ENCODE data around the gene MANF. TPM values are rescaled to one million over a fixed set of nuclear protein-coding genes. Genes with fewer than 3 reads are reported as not detected.

MANF gene
- total and polyA plus RNA-seq, 2 of the 13 experiments (the other 11 are each of a cell fraction or from before 2014, with no cell fraction given) = 55.4 to 269 TPM

DNA sequence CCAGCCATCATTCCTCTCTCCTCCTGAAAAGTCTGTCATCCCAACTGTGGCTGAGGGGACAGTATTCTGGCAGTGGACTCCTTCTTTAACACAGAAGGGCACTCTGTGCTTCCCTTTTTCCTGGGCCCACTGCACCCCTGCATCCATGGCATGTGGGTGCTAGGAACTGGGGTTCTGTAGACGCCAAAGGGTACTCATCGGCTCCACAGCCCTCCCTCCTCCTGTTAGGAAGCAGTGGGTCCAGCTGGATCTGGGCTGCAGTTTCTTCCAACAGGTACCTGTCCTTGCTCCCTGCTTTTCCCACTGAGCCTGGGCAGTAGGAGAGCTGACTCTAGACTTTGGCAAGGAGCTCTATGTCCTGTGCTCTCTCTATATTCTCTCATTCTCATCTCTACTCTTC, 6.4 kb upstream of the MANF start:
- peaks cover 7 to 60% of the 10 kb centered on the region in 2 experiments; a peak in 3 of 5 replicates for H3K27me3 ChIP-seq (ENCODE audit: control insufficient read depth in 1 of 2, insufficient read depth in 2 of 2, low read length in 2 of 2)
- no peak overlapping the region for H3K9ac ChIP-seq (ENCODE audit: insufficient read depth, low read depth, low read length)
- H3K27ac ChIP-seq (ENCODE audit: extremely low read length, insufficient read depth, low read length) = no peak overlapping the region
- ChIA-PET POLR2A (no interaction called here), CTCF (ENCODE audit: low intra/inter-chr PET ratio, low total read pairs) (no interaction called here)
- H3K79me2 ChIP-seq (ENCODE audit: insufficient read depth, low read length) = peaks cover 2% of the 10 kb centered on the region
- H3K4me1 ChIP-seq (ENCODE audit: insufficient read depth, low read length) = peaks cover 19% of the 10 kb centered on the region
- no peak overlapping the region for H2AFZ ChIP-seq (ENCODE audit: low read length)
- H3K4me2 ChIP-seq (ENCODE audit: low read depth, low read length) = no peak overlapping the region
- no peaks in the 10 kb centered on the region for H3K36me3 ChIP-seq (replicated peaks in 1 of 2; ENCODE audit: control insufficient read depth in 1 of 2, insufficient read depth in 2 of 2, low read length in 2 of 2)
- in situ Hi-C loops (cut with HindIII; ENCODE audit: extremely low pct_ligation_motif_present, low pct_unique_long_range_greater_than_20kb) (loop anchor here (10.0 kb wide), 1 partner anchor 274 kb away; no protein-coding TSS in a partner anchor), intact Hi-C loops (cut with micrococcal nuclease; ENCODE audit: unreplicated experiment) (no loop called here)
- no peak overlapping the region for H3K4me3 ChIP-seq (replicated peaks in 1 of 3; ENCODE audit: insufficient read depth in 1 of 3, low read depth in 2 of 3, low read length in 3 of 3)
- no peak for ATAC-seq
- 13% methylated on average over 2 of the region's 2 CpGs for WGBS (ENCODE audit: low lambda C conversion rate)
- no peaks in the 10 kb centered on the region for H4K20me1 ChIP-seq (ENCODE audit: insufficient read depth, low read length)
- TF ChIP-seq ZNF670 (CRISPR knock-in tag; IDR thresholded peaks at IDR 0.05; ENCODE audit: borderline replicate concordance) (no peak), HNF4A (CRISPR knock-in tag; IDR thresholded peaks at IDR 0.05) (no peak), KMT2B (CRISPR knock-in tag; IDR thresholded peaks at IDR 0.05) (no peak), ATF7 (IDR thresholded peaks at IDR 0.05) (no peak), ATF7 (CRISPR knock-in tag; IDR thresholded peaks at IDR 0.05) (no peak), HDAC2 (CRISPR knock-in tag; IDR thresholded peaks at IDR 0.05) (no peak), ZNF782 (CRISPR knock-in tag; IDR thresholded peaks at IDR 0.05; ENCODE audit: borderline replicate concordance) (no peak), MXD4 (CRISPR knock-in tag; IDR thresholded peaks at IDR 0.05) (no peak), HMG20B (CRISPR knock-in tag; conservative IDR thresholded peaks at IDR 0.05) (no peak)
- TF ChIP-seq, protein P1, sequence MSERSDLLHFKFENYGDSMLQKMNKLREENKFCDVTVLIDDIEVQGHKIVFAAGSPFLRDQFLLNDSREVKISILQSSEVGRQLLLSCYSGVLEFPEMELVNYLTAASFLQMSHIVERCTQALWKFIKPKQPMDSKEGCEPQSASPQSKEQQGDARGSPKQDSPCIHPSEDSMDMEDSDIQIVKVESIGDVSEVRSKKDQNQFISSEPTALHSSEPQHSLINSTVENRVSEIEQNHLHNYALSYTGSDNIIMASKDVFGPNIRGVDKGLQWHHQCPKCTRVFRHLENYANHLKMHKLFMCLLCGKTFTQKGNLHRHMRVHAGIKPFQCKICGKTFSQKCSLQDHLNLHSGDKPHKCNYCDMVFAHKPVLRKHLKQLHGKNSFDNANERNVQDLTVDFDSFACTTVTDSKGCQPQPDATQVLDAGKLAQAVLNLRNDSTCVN (CRISPR knock-in tag; IDR thresholded peaks at IDR 0.05; ENCODE audit: borderline replicate concordance) = no peak
- TF ChIP-seq, protein P2, sequence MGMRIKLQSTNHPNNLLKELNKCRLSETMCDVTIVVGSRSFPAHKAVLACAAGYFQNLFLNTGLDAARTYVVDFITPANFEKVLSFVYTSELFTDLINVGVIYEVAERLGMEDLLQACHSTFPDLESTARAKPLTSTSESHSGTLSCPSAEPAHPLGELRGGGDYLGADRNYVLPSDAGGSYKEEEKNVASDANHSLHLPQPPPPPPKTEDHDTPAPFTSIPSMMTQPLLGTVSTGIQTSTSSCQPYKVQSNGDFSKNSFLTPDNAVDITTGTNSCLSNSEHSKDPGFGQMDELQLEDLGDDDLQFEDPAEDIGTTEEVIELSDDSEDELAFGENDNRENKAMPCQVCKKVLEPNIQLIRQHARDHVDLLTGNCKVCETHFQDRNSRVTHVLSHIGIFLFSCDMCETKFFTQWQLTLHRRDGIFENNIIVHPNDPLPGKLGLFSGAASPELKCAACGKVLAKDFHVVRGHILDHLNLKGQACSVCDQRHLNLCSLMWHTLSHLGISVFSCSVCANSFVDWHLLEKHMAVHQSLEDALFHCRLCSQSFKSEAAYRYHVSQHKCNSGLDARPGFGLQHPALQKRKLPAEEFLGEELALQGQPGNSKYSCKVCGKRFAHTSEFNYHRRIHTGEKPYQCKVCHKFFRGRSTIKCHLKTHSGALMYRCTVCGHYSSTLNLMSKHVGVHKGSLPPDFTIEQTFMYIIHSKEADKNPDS (CRISPR knock-in tag; IDR thresholded peaks at IDR 0.05) = no peak
- TF ChIP-seq, protein P3, sequence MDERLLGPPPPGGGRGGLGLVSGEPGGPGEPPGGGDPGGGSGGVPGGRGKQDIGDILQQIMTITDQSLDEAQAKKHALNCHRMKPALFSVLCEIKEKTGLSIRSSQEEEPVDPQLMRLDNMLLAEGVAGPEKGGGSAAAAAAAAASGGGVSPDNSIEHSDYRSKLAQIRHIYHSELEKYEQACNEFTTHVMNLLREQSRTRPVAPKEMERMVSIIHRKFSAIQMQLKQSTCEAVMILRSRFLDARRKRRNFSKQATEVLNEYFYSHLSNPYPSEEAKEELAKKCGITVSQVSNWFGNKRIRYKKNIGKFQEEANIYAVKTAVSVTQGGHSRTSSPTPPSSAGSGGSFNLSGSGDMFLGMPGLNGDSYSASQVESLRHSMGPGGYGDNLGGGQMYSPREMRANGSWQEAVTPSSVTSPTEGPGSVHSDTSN (CRISPR knock-in tag; IDR thresholded peaks at IDR 0.05) = no peak
- no TSS peak for BruUV-seq (replicated peaks)
- no peaks in the 10 kb centered on the region for H3K9me3 ChIP-seq (ENCODE audit: low read length)
- no peak for DNase-seq (ENCODE audit: low spot score)
- FAIRE-seq = no peak

All from HepG2 (cell line).